Measurements from ENCODE around the gene B3GNT2. TPM values are rescaled to one million over a fixed set of nuclear protein-coding genes. Genes with fewer than 3 reads are reported as not detected.

Gene B3GNT2
- total and polyA plus RNA-seq, 2 of the 4 experiments (the other 2 are of a cell fraction): 5.0 to 11.1 TPM

GRCh38 chr2:62197011-62197924, 1.4 kb downstream of the B3GNT2 start:
- no peak overlapping the region for H3K4ac ChIP-seq (ENCODE audit: low read depth, low read length)
- H2AK5ac ChIP-seq (ENCODE audit: low read depth, low read length): no peak overlapping the region
- CTCF ChIA-PET: no interaction called here
- in situ Hi-C loops (cut with MboI; ENCODE audit: low sequenced_read_pairs) (no loop called here), dilution Hi-C loops (cut with HindIII; ENCODE audit: low sequenced_read_pairs, unreplicated experiment) (no loop called here), intact Hi-C loops (cut with micrococcal nuclease) (loop anchor here (5.0 kb wide), 2 partner anchors 100 to 280 kb away; no protein-coding TSS in a partner anchor)
- peak overlapping the region; percentile 87 for H3K4me2 ChIP-seq (ENCODE audit: low read depth, low read length)
- no peak for DNase-seq
- H3K23ac ChIP-seq (ENCODE audit: low read depth, low read length): no peak overlapping the region
- H3K79me1 ChIP-seq (ENCODE audit: low read depth in 1 of 2, low read length in 2 of 2): peaks cover 19 to 35% of the 10 kb centered on the region in 2 experiments
- no peaks in the 10 kb centered on the region for H3K9me3 ChIP-seq (ENCODE audit: control insufficient read depth, insufficient read depth, low read length)
- H4K20me1 ChIP-seq (ENCODE audit: insufficient read depth, low read length): peaks cover 21% of the 10 kb centered on the region
- no peak for ATAC-seq (ENCODE audit: low read depth)
- H3K4me3 ChIP-seq (ENCODE audit: insufficient read depth, low read depth, low read length): peak overlapping the region; percentile 91
- H3K9ac ChIP-seq (ENCODE audit: low read depth, low read length): peak overlapping the region; percentile 89
- TF ChIP-seq MAZ (IDR thresholded peaks at IDR 0.05; ENCODE audit: borderline replicate concordance, low read depth, low read length) (no peak), CTCF (conservative IDR thresholded peaks at IDR 0.05; ENCODE audit: low read depth, low read length) (no peak), RCOR1 (IDR thresholded peaks at IDR 0.05; ENCODE audit: insufficient replicate concordance, low read length) (no peak), MAFK (IDR thresholded peaks at IDR 0.05; ENCODE audit: low read depth, low read length) (no peak), POLR2A (IDR thresholded peaks at IDR 0.05; ENCODE audit: low read depth, low read length) (no peak)
- H2AFZ ChIP-seq (replicated peaks; ENCODE audit: low read length, poor library complexity): peak overlapping the region; percentile 97
- H2BK5ac ChIP-seq (ENCODE audit: low read depth, low read length, poor library complexity, severe bottlenecking): no peak overlapping the region
- POLR2A ChIA-PET (ENCODE audit: unreplicated experiment): no interaction called here
- H2BK20ac ChIP-seq (ENCODE audit: low read depth, low read length): no peak overlapping the region
- H4K5ac ChIP-seq (ENCODE audit: low read depth, low read length): no peak overlapping the region
- H3K18ac ChIP-seq (ENCODE audit: low read depth, low read length): no peak overlapping the region
- H3K9me1 ChIP-seq (ENCODE audit: insufficient read depth, low read length): 0 out of 2 replicates have a peak, but pooled peaks cover 7% of the 10 kb centered on the region
- no peak overlapping the region for H4K91ac ChIP-seq (ENCODE audit: insufficient read depth, low read depth, low read length)
- WGBS, 2 experiments (ENCODE audit: extremely low coverage in 2 of 2, insufficient read length in 1 of 2): 0% methylated on average over 1 of the region's 48 CpGs; no CpG with 5 or more reads in 1 of the 2 experiments
- H3K36me3 ChIP-seq (ENCODE audit: control insufficient read depth, insufficient read depth, low read length): no peaks in the 10 kb centered on the region
- H2BK120ac ChIP-seq (ENCODE audit: low read depth, low read length): no peak overlapping the region
- no TSS peak for BruUV-seq (replicated peaks)
- H3K27ac ChIP-seq (ENCODE audit: insufficient read depth, low read length): peak overlapping the region; percentile 90; the same call in 1 of the 2 replicates
- no peak overlapping the region for H3K56ac ChIP-seq (ENCODE audit: extremely low read depth, insufficient read depth, low read length)
- H3K27me3 ChIP-seq (ENCODE audit: control insufficient read depth, insufficient read depth, low read length): no peaks in the 10 kb centered on the region
- peaks cover 4% of the 10 kb centered on the region for H3K4me1 ChIP-seq (ENCODE audit: control insufficient read depth, insufficient read depth, low read length)
- H4K8ac ChIP-seq (ENCODE audit: low read depth in 2 of 2, low read length in 2 of 2): no peak overlapping the region
- peak overlapping the region; percentile 39 for H2AK9ac ChIP-seq (replicated peaks; ENCODE audit: low read depth, low read length, poor library complexity)
- H2BK15ac ChIP-seq (ENCODE audit: low read depth, low read length): no peak overlapping the region
- H3K14ac ChIP-seq (replicated peaks; ENCODE audit: low read depth, low read length): no peak overlapping the region
